Keratinocyte (primary cell): ENCODE data around the gene KRTAP13-3. TPM values are rescaled to one million over a fixed set of nuclear protein-coding genes. Genes with fewer than 3 reads are reported as not detected.

Experiments used
- DNase-seq: peaks from one replicate; pipeline ENCODE4 v3.0.0-alpha.2; 2011; ENCODE audit warnings: low read depth, missing footprints, low spot score
- FAIRE-seq: peaks from 2 replicates; lab custom pipeline; 2011; peaks lifted over from hg19 to GRCh38; lab: Jason Lieb, UNC
- H2AFZ ChIP-seq: 2 replicates; pipeline ENCODE4 v1.6.0; 2012; ENCODE audit warnings: low read length, control low read depth, inconsistent platforms; ENCODE audit not compliant: control insufficient read depth
- H3K27ac ChIP-seq: 2 replicates; pipeline ENCODE4 v1.5.1; 2011; ENCODE audit warnings: low read length; ENCODE audit not compliant: control insufficient read depth, insufficient read depth
- H3K27me3 ChIP-seq: 3 replicates; pipeline ENCODE4 v1.6.0; 2011; ENCODE audit warnings: low read length; ENCODE audit not compliant: control insufficient read depth, insufficient read depth; ENCODE audit errors: extremely low read depth
- H3K36me3 ChIP-seq, 2 experiments: 2 replicates in 1 of 2; 3 replicates in 1 of 2; pipeline ENCODE4 v1.5.1; 2011; ENCODE audit warnings: low read length in 2 of 2, mild to moderate bottlenecking in 1 of 2; ENCODE audit not compliant: control insufficient read depth in 2 of 2, insufficient read depth in 2 of 2; ENCODE audit errors: extremely low read depth in 1 of 2
- H3K4me1 ChIP-seq: 3 replicates; pipeline ENCODE4 v1.5.1; 2011; ENCODE audit warnings: low read length; ENCODE audit not compliant: control insufficient read depth, insufficient read depth; ENCODE audit errors: extremely low read depth
- H3K4me2 ChIP-seq: 3 replicates; pipeline ENCODE4 v1.6.0; 2011; ENCODE audit warnings: low read depth, low read length; ENCODE audit not compliant: control insufficient read depth, insufficient read depth; ENCODE audit errors: extremely low read depth
- H3K4me3 ChIP-seq, 3 experiments: fragments of 200-600 bp in 1 of 3; sonication (generic) in 1 of 3; 2 replicates in 2 of 3; 3 replicates in 1 of 3; pipeline ENCODE4 v1.5.1; 2011 to 2016; ENCODE audit warnings: low read length in 3 of 3, mild to moderate bottlenecking in 3 of 3, control low read depth in 2 of 3, inconsistent platforms in 1 of 3, low read depth in 1 of 3, mixed read lengths in 1 of 3, mixed run types in 1 of 3, moderate library complexity in 1 of 3; ENCODE audit not compliant: control insufficient read depth in 2 of 3, insufficient read depth in 2 of 3; ENCODE audit errors: extremely low read depth in 1 of 3
- H3K79me2 ChIP-seq: 2 replicates; pipeline ENCODE4 v1.6.0; 2012; ENCODE audit warnings: low read length; ENCODE audit not compliant: control insufficient read depth, insufficient read depth
- H3K9ac ChIP-seq: 3 replicates; pipeline ENCODE4 v1.6.0; 2011; ENCODE audit warnings: low read length; ENCODE audit not compliant: control insufficient read depth, insufficient read depth; ENCODE audit errors: extremely low read depth
- H3K9me1 ChIP-seq: 3 replicates; pipeline ENCODE4 v1.6.0; 2011; ENCODE audit warnings: low read length; ENCODE audit not compliant: control insufficient read depth, insufficient read depth; ENCODE audit errors: extremely low read depth
- H3K9me3 ChIP-seq: 2 replicates; pipeline ENCODE4 v1.5.1; 2012; ENCODE audit warnings: low read depth, low read length; ENCODE audit not compliant: control insufficient read depth
- H4K20me1 ChIP-seq: 3 replicates; pipeline ENCODE4 v1.6.0; 2011; ENCODE audit warnings: low read length; ENCODE audit not compliant: control insufficient read depth, insufficient read depth; ENCODE audit errors: extremely low read depth
- CTCF ChIP-seq, 3 experiments: IDR thresholded peaks in 1 of 3; conservative IDR thresholded peaks in 1 of 3; optimal IDR thresholded peaks in 1 of 3; 2 replicates in 2 of 3; 3 replicates in 1 of 3; pipeline versions ENCODE3 to v1.5.1; 2011; ENCODE audit warnings: low read length in 3 of 3, mild to moderate bottlenecking in 3 of 3, moderate library complexity in 2 of 3, control low read depth in 1 of 3, inconsistent platforms in 1 of 3; ENCODE audit not compliant: insufficient read depth in 2 of 3; ENCODE audit errors: extremely low read depth in 1 of 3
- EZH2 ChIP-seq: IDR thresholded peaks from one replicate; pipeline ENCODE4 v1.6.1; 2012; ENCODE audit warnings: inconsistent platforms, mild to moderate bottlenecking, low read length, moderate library complexity
- dilution Hi-C: fragments of 300-500 bp; cut with MboI; formaldehyde crosslinking; loops from one replicate; pipeline ENCODE4 v1.7.0; 2020; ENCODE audit warnings: low sequenced_read_pairs; ENCODE audit not compliant: extremely low pct_ligation_motif_present
- polyA plus RNA-seq, 5 experiments: library from polyadenylated mRNA; depleted of rRNA in 3 of 5; stranded (reverse) in 3 of 5; stranded (forward) in 1 of 5; unstranded in 1 of 5; fragments of >200 nt; gene quantifications; 1 replicate in 1 of 5; 2 replicates in 3 of 5; 3 replicates in 1 of 5; pipeline versions ENCODE4 v1.2.1 to v1.2.3, GENCODE V29; 2011 to 2012; ENCODE audit warnings: missing spikeins in 2 of 5, low read depth in 1 of 5, low replicate concordance in 1 of 5

The KRTAP13-3 gene
- polyA plus RNA-seq, 1 donor (not counting 4 experiments of a cell fraction or from before 2014, with no cell fraction given): not detected

- DNase-seq: no peak
- no peaks in the 10 kb centered on the region for H3K36me3 ChIP-seq
- FAIRE-seq: no peak
- H3K9me3 ChIP-seq: no peaks in the 10 kb centered on the region
- no peak overlapping the region for H3K4me2 ChIP-seq
- H3K27me3 ChIP-seq: no peaks in the 10 kb centered on the region
- no peaks in the 10 kb centered on the region for H3K4me1 ChIP-seq
- H3K79me2 ChIP-seq: no peaks in the 10 kb centered on the region
- H2AFZ ChIP-seq: no peak overlapping the region
- H3K4me3 ChIP-seq: no peak overlapping the region
- dilution Hi-C loops: no loop called here
- no peak for TF ChIP-seq CTCF (optimal IDR thresholded peaks at IDR 0.05 in 1 of 3, IDR thresholded peaks at IDR 0.05 in 1 of 3, conservative IDR thresholded peaks at IDR 0.05 in 1 of 3; ENCODE audit: extremely low read depth in 1 of 3, insufficient read depth in 2 of 3, low read length in 3 of 3)
- TF ChIP-seq EZH2: no peak
- H3K9me1 ChIP-seq: no peaks in the 10 kb centered on the region
- no peak overlapping the region for H3K9ac ChIP-seq
- no peaks in the 10 kb centered on the region for H4K20me1 ChIP-seq
- no peak overlapping the region for H3K27ac ChIP-seq
Measured at GRCh38 chr21:30447056-30447455, 21.3 kb upstream of the KRTAP13-3 start.

- Histone ChIP-seq H3K9ac (no peak overlapping the region), H3K9me3 (no peaks in the 10 kb centered on the region), H3K79me2 (no peaks in the 10 kb centered on the region), H4K20me1 (no peaks in the 10 kb centered on the region), H3K4me3 (no peak overlapping the region), H3K36me3 (no peaks in the 10 kb centered on the region), H3K9me1 (no peaks in the 10 kb centered on the region), H3K4me1 (no peaks in the 10 kb centered on the region), H3K27me3 (no peaks in the 10 kb centered on the region), H2AFZ (no peak overlapping the region), H3K4me2 (no peak overlapping the region), H3K27ac (no peak overlapping the region)
- dilution Hi-C loops: no loop called here
- DNase-seq (no peak), FAIRE-seq (no peak)
- no peak for TF ChIP-seq EZH2
- TF ChIP-seq CTCF (optimal IDR thresholded peaks at IDR 0.05 in 1 of 3, IDR thresholded peaks at IDR 0.05 in 1 of 3, conservative IDR thresholded peaks at IDR 0.05 in 1 of 3; ENCODE audit: extremely low read depth in 1 of 3, insufficient read depth in 2 of 3, low read length in 3 of 3): peak in 2 of 3 experiments; percentile 24 to 37
Measured at GRCh38 chr21:30444204-30444603, 18.5 kb upstream of the KRTAP13-3 start.
